GM23338 (cell line): ENCODE results near the gene GTPBP1. TPM values are rescaled to one million over a fixed set of nuclear protein-coding genes. Genes with fewer than 3 reads are reported as not detected.

ENCODE experiments used
- ETS1 ChIP-seq: IDR thresholded peaks from 2 replicates; pipeline ENCODE4 v1.6.1; 2016; ENCODE audit warnings: antibody characterized with exemption
- EZH2phosphoT487 ChIP-seq: fragments of 200-600 bp; sonication (generic); IDR thresholded peaks from one replicate; pipeline ENCODE4 v1.8.1; 2018; ENCODE audit warnings: antibody characterized with exemption; ENCODE audit not compliant: unreplicated experiment
- JUNB ChIP-seq: IDR thresholded peaks from one replicate; pipeline ENCODE4 v1.6.1; 2016; ENCODE audit warnings: antibody characterized with exemption; ENCODE audit not compliant: unreplicated experiment
- STAT1 ChIP-seq: IDR thresholded peaks from one replicate; pipeline ENCODE4 v1.6.1; 2016; ENCODE audit warnings: antibody characterized with exemption; ENCODE audit not compliant: unreplicated experiment
- ZNF114 ChIP-seq: fragments of 250-450 bp; sonication (Bioruptor Pico); IDR thresholded peaks from 2 replicates; pipeline ENCODE4 v1.5.0; 2020; ENCODE audit warnings: mild to moderate bottlenecking, moderate library complexity
- ZNF331 ChIP-seq: fragments of 250-450 bp; sonication (Bioruptor Pico); IDR thresholded peaks from 2 replicates; pipeline ENCODE4 v1.5.0; 2020; ENCODE audit warnings: low read depth, mild to moderate bottlenecking, moderate library complexity
- ZNF462 ChIP-seq: fragments of 250-450 bp; sonication (Bioruptor Pico); IDR thresholded peaks from 2 replicates; pipeline ENCODE4 v1.5.0; 2020; ENCODE audit warnings: mild to moderate bottlenecking, moderate library complexity
- polyA plus RNA-seq: library from polyadenylated mRNA; unstranded; fragments of >200 nt; fragmentation: Nextera tagmentation; extraction: Ambion mirVana; gene quantifications from 2 replicates; pipeline ENCODE4 v1.2.1, GENCODE V29; 2016
- total RNA-seq: library from RNA; depleted of rRNA; stranded (reverse); fragments of >200 nt; shearing (Covaris generic); gene quantifications from 2 replicates; pipeline ENCODE4 v1.2.3, GENCODE V29; 2014

The GTPBP1 gene
- total and polyA plus RNA-seq, 2 experiments from 2014 or later = 27.2 to 88.4 TPM

- TF ChIP-seq ZNF462 (CRISPR knock-in tag) (no peak), ETS1 (no peak), ZNF114 (CRISPR knock-in tag) (no peak), ZNF331 (no peak), STAT1 (no peak), JUNB (no peak), EZH2phosphoT487 (no peak)
Observed at GRCh38 chr22:38696606-38697424, 8.9 kb upstream of the GTPBP1 start (continued).
